Measurements from ENCODE around the gene NID2.
A peak's percentile ranks its signal among the peaks of the same experiment; 100 is the strongest.

Gene NID2, protein sequence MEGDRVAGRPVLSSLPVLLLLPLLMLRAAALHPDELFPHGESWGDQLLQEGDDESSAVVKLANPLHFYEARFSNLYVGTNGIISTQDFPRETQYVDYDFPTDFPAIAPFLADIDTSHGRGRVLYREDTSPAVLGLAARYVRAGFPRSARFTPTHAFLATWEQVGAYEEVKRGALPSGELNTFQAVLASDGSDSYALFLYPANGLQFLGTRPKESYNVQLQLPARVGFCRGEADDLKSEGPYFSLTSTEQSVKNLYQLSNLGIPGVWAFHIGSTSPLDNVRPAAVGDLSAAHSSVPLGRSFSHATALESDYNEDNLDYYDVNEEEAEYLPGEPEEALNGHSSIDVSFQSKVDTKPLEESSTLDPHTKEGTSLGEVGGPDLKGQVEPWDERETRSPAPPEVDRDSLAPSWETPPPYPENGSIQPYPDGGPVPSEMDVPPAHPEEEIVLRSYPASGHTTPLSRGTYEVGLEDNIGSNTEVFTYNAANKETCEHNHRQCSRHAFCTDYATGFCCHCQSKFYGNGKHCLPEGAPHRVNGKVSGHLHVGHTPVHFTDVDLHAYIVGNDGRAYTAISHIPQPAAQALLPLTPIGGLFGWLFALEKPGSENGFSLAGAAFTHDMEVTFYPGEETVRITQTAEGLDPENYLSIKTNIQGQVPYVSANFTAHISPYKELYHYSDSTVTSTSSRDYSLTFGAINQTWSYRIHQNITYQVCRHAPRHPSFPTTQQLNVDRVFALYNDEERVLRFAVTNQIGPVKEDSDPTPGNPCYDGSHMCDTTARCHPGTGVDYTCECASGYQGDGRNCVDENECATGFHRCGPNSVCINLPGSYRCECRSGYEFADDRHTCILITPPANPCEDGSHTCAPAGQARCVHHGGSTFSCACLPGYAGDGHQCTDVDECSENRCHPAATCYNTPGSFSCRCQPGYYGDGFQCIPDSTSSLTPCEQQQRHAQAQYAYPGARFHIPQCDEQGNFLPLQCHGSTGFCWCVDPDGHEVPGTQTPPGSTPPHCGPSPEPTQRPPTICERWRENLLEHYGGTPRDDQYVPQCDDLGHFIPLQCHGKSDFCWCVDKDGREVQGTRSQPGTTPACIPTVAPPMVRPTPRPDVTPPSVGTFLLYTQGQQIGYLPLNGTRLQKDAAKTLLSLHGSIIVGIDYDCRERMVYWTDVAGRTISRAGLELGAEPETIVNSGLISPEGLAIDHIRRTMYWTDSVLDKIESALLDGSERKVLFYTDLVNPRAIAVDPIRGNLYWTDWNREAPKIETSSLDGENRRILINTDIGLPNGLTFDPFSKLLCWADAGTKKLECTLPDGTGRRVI (N-terminal part only)

DNA sequence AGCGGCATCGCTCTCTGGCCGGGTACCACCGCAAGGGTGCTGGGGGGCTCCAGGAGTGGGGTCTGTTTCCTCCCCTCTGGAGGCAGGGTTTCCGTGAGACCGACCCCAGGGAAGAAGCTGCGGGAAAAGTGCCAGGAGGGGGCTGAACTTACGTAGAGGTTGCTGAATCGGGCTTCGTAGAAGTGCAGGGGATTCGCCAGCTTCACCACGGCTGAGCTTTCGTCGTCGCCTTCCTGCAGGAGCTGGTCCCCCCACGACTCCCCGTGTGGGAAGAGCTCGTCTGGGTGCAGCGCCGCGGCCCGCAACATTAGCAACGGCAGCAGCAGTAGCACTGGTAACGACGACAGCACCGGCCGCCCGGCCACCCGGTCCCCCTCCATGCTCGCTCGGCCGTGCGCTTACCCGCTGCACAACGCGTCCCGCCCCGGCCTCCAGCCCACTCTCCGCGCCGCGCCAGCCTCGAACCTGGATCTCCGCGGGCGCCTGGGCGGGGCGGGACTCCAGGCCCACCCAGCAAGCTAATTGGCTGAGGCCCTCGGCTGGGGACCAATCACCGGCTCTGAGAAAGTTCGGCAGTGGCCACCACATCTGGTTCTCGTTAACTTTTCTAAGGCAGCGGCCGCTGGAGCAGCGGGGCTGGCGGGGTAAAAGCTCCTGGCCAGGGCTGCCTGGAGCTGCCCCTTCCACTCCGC lies at the start of gene NID2:
Gene NID2 (minus strand): TSS at position 445 of the 692 bp plus-strand sequence. CDS start 65 bp downstream, at position 380.
- peak; percentile 72 to 76 for ATAC-seq

DNA sequence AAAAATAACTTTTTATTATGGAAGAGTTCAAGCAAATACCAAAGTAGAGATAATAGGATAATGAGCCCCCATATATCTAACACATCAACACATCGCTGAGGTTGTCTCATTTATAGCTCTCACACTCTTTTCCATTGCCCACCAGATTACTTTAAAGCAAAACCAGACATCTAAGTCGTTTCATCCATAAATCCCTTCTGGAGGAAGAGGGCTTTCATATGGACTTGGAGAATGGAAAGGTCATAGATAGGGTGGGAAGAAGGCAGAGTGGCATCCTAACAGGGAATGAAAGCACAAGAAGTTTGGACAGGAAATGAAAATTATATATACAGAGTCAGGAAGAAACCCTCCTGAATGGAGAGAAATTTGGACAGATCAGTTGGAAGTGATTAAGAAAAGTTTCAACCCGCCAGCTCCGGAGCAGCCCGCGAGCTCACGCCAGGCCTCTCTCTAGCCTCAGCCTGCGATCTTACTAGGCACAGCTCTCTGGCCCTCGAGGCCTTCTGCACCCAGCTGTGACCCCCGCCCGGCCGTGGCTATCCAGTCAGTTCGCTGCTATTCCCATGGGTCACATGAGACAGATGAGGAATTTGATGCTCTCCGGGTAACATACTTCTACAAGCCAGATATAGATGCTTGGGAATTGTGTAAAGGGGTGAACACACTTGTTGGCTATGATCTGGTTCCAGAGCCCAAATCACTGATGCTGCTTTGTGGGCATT lies 48.4 kb upstream of the NID2 start:
- no peak for ATAC-seq

DNA sequence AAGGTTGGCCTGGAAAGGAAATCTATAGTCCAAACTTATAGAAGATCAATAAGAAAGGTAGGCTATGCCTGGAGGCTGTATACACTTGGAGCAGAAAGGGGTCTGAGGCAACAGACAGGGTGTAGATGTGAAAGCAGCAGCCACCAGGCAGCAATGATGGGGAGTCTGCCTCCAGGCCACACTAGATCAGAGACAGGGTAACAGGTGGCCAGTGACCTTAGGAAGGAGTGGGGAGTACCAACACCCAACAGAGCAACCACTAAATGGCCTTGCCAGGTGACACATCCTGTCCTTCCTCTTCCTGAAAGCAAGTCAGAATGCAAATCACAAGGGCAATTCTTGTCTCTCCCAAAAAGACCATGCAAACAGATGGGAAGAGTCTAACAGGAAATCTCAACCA lies 46.4 kb upstream of the NID2 start:
- ATAC-seq = no peak

DNA sequence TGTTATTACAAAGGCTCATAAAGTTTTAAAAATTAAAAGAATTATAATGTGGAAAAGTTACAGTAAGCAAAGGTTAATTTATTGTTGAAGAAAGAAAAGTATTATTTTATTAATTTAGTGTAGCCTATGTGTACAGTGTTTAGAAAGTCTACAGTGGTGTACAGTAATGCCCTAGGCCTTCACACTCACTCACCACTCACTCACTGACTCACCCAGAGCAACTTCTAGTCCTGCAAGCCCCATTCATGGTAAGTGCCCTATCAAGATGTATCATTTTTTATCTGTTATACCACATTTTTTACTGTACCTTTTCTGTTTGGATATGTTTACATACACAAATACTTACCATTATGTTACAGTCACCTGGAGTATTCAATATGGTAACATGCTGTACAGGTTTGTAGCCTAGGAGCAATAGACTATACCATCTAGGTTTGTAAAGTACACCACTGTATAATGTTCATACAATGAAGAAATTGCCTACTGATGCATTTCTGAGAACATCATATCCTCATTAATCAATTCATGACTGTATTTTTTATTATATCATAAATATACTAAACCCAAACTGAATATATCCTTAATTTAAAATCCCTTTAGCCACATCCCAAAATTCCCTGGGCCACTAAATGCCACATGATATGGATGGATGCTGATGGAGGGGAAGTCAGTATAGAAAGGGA lies 43.6 kb upstream of the NID2 start:
- no peak for ATAC-seq

DNA sequence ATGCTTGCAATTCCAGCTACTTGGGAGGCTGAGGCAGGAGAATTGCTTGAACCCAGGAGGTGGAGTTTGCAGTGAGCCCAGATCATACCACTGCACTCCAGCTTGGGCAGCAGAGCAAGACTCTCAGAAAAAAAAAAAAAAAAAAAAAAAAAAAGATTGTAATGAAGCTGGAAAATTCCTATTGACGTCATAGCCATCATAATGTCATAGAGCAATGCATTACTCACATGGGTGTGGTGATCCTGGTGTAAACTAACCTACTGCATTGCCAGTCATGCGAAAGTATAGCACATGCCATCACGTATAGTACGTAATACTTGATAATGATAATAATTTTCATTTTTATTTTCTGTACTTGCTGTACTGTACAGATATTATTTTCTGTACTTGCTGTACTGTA lies 42.7 kb upstream of the NID2 start:
- ATAC-seq = no peak

DNA sequence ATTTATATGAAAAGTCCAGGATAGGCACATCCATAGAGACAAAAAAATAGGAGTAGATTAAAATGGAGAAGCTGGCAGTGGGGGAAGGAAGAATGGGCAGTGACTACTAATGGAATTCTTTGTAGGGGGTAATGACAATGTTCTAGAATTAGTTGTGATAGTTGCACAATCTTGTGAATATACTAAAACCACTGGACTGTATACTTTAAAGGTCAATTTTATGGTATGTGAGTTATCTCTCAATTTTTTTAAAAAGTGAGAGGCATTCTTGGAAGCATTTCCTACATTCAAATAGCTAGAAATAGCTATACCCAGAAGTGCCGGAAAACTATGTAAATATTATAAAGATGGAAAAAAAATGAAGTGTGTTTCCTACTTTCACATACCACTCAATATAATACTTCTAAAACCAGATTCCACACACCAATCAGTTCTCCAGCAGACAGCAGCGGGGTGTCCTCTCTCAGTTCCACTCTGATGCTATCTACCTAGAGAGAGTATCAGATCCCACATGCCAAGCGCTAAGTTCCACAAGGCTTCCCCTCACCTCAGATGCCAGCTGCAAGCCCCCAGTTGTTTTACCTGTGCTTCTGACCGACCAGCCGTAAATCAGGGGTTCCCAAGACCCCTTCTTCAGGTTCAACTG lies 41.7 kb upstream of the NID2 start:
- ATAC-seq = no peak

DNA sequence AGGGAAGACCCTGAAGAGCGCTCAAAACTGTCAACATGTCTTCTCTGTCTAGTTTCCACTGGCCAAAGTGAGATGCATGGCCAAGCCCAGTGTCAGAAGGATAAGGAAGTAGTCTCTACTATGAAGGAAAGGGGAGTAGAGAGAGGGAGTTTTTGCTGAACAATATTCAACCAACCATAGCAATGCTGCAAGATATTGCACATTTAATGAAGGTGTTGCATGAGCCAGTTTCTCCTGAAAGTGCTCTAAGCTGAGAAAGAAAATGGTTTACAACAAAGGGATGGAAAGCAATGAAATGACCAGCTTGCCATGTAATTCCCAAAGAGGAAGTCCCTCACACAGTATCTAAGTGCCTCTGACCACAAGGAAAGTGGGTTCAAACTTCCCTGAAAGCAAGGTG lies 40.0 kb upstream of the NID2 start:
- ATAC-seq = no peak

DNA sequence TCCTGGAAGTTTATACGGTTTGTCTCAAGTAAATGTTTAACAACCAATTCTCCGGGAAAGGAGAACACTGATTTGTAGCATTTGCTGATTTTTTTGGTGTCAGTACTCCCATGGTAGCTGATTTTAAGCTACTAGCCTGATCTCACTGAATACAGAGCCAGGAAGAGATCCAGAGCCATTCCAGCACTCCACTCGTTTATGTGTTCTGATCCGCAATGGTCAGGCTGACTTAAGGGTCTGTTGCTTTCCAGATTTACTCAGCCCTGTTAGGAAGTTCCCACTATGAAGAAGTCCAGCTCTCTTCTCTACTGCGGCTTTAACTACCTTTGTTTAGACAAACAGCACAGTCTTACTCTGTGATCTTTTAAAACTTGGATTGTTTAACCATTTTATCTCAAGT lies 38.0 kb upstream of the NID2 start:
- ATAC-seq = no peak

DNA sequence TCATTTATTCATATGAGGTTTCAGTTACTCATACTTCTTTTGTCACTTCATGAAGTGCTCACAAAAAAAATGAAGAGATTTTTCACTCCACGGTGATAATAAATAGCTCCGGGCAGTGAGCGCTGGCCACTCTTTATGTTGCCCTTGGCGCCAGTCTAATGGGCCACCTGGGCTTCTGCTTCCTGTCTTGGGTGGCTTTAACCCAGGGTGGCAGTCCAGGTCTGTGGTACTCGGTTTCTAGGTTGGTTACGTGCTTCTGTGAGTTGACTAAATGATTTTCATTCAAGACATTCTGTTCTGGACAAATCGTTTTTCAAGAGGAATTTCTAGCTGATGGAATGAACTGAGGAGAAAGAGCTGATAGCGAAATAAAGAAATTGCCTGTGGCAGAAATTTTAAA lies 34.6 kb upstream of the NID2 start:
- no peak for ATAC-seq

DNA sequence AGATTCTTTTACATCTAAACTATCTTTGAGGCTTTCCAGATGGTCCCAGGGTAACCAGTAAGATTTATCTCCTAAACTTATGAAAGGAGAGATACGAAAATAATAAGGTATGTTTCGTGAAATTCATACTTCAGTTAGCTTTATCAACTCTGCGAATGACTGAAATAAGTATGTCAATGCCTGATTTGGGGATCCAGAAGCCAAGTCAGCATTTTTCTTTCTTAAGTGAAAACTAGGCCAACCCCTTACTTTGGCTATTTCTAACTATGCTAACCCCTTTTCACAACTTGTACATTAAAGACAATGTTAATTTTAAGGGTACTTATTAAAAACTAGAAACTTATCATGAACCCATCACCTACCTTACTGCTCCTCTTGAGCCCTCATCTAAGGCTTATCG lies 26.9 kb upstream of the NID2 start:
- ATAC-seq = no peak

DNA sequence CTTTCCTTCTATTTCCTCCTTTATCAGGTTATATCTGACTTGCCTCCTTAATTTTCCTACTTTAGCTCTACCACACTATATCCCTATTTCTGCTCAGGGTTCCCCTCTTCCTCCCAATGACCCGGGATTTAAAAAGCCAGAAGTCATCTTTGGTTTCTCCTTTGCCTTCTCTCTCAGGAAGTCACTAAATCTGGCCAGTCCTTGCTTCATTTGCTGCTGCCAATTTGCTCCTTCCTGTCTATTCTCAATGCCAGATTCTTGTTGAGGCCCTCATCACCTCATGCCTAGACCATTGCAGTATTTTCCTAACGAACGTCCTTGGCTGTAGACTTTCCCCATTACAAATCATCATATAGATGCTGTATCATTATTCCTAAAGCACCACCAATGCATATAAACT lies 26.5 kb upstream of the NID2 start:
- no peak for ATAC-seq

DNA sequence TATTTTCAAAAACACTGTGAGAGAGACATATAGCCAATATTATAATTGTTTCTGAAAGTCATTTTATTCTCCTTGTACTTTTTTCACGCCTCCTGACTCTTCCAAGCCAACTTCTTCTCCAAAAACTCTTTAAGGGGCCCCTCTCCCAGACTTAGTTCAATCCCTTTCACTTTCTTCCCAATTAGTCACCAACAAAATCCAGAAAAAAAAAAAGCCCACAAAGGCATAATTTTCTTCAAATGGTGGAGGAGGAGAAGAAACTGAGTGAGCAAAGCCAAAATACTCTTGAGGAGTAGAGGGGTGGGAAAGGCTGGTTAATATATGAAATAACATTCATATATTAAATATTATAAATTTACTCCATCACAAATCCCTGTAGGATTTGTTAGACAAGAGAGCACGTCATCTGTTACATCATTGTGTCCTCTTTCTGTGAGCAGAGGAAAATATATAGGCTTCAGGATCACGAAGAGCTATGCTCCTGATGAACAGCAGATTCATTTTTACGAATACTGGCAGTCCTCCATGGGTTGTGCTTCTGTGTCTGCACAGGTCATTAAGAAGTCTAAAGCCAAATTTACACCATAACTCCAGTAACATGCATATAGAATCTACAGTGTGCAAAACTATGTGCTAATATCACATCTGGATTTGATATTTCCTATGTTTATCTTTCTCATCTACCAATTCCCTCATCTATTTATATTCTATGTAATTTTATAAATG lies 25.9 kb upstream of the NID2 start:
- ATAC-seq = no peak

DNA sequence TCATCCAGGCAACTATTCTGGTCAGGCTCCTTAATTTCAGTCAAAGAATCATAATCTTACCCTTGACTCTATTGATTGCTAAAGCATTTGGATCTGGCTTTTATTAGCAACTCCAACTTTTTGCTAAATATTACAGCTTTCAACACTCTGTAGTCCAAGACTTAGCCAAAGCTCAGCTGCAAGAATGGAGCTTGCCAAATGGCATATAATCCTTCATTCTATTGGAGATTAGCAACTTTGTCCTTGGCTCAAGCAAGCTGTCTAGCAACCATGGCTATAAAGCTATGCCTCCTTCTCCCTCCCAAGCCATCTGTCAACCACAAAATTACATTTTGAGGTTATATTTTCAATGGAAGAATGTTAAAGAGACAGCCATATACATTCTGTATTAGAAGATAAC lies 23.1 kb upstream of the NID2 start:
- no peak for ATAC-seq

DNA sequence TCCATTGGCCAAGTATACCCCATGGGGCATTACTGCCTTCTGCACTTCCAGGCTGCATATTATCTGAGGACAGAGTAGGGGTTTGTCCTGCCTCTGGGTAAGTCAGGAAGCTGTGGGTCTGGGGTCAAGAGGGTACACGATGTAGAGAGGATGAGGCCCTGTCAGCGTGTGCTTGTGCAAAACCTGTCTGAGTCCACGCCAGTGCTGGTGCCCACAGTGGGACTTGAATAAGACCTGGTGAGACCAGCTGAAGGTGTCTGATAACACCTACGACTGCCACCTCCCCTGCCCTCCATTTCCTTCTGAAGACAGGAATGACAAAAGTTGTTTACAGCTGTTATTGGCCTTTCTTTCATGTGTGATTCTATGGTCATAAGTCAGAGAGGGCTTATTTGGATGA lies 22.1 kb upstream of the NID2 start:
- no peak for ATAC-seq

DNA sequence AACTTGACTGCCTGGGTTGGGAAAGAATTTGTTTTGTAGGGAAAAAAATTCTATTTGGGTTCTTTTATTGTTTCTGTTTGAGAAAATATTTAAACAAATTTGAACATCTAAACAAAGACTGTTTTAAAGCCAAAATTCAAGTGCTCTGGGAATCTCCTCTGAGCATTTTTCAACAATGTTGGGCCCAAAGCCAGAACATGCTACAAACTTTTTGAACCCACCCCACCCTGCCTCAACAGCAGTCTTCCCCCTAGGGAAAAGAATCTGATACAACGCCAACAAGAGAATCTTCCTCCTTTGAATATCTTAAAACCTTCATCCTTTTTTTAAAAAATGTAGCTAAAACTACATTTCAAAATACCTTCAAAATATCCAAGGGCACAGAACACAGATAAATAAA lies 20.4 kb upstream of the NID2 start:
- ATAC-seq = no peak

DNA sequence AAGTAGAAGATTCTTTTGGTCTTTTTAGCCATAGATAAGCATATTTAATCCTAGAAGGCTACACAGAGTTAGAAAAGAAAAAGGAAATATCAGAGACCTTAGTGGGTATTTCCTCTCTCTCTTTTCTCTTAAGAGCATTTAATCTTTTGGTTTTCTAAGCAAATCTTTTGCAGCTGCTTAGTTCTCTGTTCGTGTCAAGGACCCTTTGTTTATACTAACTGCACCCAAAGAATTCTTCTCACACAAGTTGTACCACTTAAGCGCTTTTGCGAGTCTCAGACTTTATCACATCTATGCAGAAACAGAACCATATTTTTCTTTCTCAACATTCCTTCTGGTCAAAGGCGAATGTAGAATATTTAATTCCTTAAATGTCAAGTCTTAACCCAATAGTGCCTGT lies 17.9 kb upstream of the NID2 start:
- no peak for ATAC-seq

DNA sequence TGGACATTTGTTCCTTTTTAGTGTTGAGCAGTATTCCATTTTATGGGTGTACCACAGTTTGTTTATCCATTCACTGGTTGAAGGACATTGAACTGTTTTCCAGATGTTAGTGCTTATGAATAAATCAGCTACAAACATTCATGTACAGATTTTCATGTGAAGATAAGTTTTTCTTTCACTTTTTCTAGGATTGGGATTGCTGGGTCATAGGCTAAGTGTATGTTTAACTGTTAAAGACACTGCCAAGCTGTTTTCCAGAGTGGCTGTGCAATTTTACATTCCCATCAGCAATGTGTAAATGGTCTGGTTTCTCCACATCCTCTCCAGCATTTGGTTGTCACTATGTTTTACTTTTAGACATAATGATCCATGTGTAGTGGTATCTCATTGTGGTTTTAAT lies 14.0 kb upstream of the NID2 start:
- ATAC-seq = no peak

DNA sequence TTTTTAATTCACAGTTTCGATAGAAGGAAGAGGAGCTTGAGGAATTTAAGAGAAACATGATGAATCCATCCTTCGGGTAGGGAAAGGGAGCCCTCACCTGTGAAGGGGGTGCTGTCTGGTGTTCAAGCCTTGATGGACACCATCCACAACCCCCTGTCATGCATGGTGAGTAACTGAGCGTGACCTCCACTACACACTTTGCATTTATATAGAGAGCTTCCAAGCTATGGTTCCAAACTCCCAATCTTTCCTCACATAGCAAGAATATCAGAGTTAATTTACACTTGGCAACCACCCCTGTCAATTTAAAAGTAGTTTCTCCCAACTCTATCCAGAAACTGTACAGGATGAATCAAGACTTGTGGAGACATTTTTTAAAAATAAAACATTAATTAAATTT lies 13.1 kb upstream of the NID2 start:
- no peak for ATAC-seq

DNA sequence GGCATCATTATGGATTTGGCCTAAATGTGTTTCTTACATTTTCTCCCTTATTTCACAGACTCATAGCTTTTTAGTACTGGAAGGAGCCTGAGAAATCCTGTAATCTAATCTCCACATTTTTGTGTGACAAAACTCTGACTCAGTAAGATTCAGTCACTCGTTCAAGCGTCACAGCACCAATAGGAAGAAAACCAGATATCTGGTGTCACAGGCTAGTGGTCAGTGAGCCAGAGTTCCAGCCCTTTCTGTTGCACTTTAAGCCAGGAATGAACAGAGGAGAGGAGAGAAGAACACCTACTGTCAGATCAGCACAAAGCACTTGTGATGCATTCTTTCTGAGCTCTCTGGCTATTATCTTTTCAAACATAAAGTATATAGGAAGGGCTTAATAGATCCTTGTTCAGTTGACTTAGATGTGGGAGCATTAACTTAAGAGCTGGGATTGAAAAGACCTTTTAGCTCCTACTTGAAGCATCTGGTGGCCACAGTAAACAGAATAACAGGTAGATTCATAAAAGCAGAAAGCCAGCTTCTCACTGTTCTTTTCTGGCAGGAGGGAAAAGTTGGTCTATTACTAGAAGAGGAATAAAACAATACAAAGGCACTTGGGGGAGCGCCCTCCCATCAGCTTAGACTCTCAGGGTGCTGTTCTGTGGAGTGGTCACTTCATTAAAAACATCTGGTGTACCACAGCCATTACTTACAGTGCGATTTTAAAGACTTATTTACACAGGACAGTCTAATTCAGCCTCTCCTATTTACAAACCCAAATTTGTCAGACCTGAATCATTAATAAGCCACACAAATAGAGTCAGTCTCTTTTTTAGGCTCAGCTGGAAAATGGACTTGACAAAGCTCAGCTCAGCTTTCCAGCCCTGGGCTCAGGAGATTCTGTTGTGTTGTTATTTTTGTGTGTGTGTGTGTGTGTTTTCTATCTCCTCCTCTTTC lies 12.2 kb upstream of the NID2 start:
- ATAC-seq = no peak
